OCI-LY7 (cell line): ENCODE data around the gene SLC17A2. TPM values are rescaled to one million over a fixed set of nuclear protein-coding genes. Genes with fewer than 3 reads are reported as not detected.

Experiments used
- BruUV-seq: library from RNA; stranded (reverse); fragments of 400-500 nt; replicated peaks from 2 replicates; lab custom pipeline; 2021; lab: Mats Ljungman, UMichigan
- CTCF ChIA-PET: fragments of 300-600 bp; sonication (Branson Sonifier 250); formaldehyde crosslinking; loops from one replicate; lab custom pipeline; 2022; ENCODE audit warnings: antibody characterized with exemption; ENCODE audit not compliant: unreplicated experiment; lab: Charles Lee
- POLR2A ChIA-PET: fragments of 300-600 bp; sonication (Branson Sonifier 250); formaldehyde crosslinking; loops from one replicate; lab custom pipeline; 2022; ENCODE audit warnings: antibody characterized with exemption; lab: Charles Lee
- DNase-seq: peaks from one replicate; pipeline ENCODE4 v3.0.0-alpha.2; 2015; ENCODE audit warnings: low spot score
- H2AFZ ChIP-seq: fragments of 200-600 bp; sonication (generic), shearing (Covaris generic); 2 replicates; pipeline ENCODE4 v1.6.1; 2014; ENCODE audit warnings: mild to moderate bottlenecking, antibody characterized with exemption, low read length, moderate library complexity
- H3K27ac ChIP-seq: fragments of 200-600 bp; sonication (generic); 2 replicates; pipeline ENCODE4 v1.5.1; 2014; ENCODE audit warnings: mixed run types, low read depth, mild to moderate bottlenecking, moderate library complexity, low read length, inconsistent platforms; ENCODE audit not compliant: poor library complexity, severe bottlenecking
- H3K36me3 ChIP-seq: fragments of 200-600 bp; sonication (generic); 2 replicates; pipeline ENCODE4 v1.6.1; 2014; ENCODE audit warnings: mild to moderate bottlenecking, antibody characterized with exemption, low read length, moderate library complexity, mixed read lengths; ENCODE audit not compliant: insufficient read depth
- H3K4me1 ChIP-seq: fragments of 200-600 bp; sonication (generic); 2 replicates; pipeline ENCODE4 v1.5.1; 2014; ENCODE audit warnings: mild to moderate bottlenecking, low read length; ENCODE audit not compliant: insufficient read depth, poor library complexity, severe bottlenecking
- H3K4me2 ChIP-seq: fragments of 200-600 bp; sonication (generic); 2 replicates; pipeline ENCODE4 v1.6.1; 2014; ENCODE audit warnings: mild to moderate bottlenecking, low read length
- H3K4me3 ChIP-seq: fragments of 200-600 bp; sonication (generic); 2 replicates; pipeline ENCODE4 v1.5.1; 2014; ENCODE audit warnings: mild to moderate bottlenecking, low read depth, low read length; ENCODE audit not compliant: poor library complexity, severe bottlenecking
- H3K79me2 ChIP-seq: fragments of 200-600 bp; sonication (generic); 2 replicates; pipeline ENCODE4 v1.6.1; 2016; ENCODE audit warnings: low read depth, mild to moderate bottlenecking, low read length, moderate library complexity, mixed read lengths; ENCODE audit not compliant: insufficient read depth
- H3K9me2 ChIP-seq: fragments of 200-600 bp; sonication (generic); 2 replicates; pipeline ENCODE4 v1.6.1; 2016; ENCODE audit warnings: mild to moderate bottlenecking, low read length, mixed read lengths; ENCODE audit not compliant: insufficient read depth
- H3K9me3 ChIP-seq: fragments of 200-600 bp; sonication (generic); 2 replicates; pipeline ENCODE4 v1.6.1; 2014; ENCODE audit warnings: mild to moderate bottlenecking, mixed run types, low read length, mixed read lengths
- H4K20me1 ChIP-seq: fragments of 200-600 bp; sonication (generic); 2 replicates; pipeline ENCODE4 v1.6.1; 2014; ENCODE audit warnings: mild to moderate bottlenecking, antibody characterized with exemption, low read length, moderate library complexity, mixed read lengths; ENCODE audit not compliant: insufficient read depth
- CTCF ChIP-seq: fragments of 200-600 bp; sonication (generic); conservative IDR thresholded peaks from 2 replicates; pipeline ENCODE4 v1.5.1; 2014; ENCODE audit warnings: mild to moderate bottlenecking, antibody characterized with exemption, low read length, moderate library complexity, mixed read lengths
- EZH2phosphoT487 ChIP-seq: fragments of 200-600 bp; sonication (generic); IDR thresholded peaks from 2 replicates; pipeline ENCODE4 v1.6.1; 2018; ENCODE audit warnings: low read depth, borderline replicate concordance, mild to moderate bottlenecking, mixed run types, antibody characterized with exemption, low read length, moderate library complexity, mixed read lengths
- intact Hi-C: fragments of 100-400 bp; cut with micrococcal nuclease; formaldehyde crosslinking; loops from one replicate; pipeline ENCODE4 v1.10.0; 2022; ENCODE audit not compliant: unreplicated experiment
- total RNA-seq, 2 experiments: library from RNA; depleted of rRNA in 1 of 2; stranded (reverse); fragments of >200 nt in 1 of 2; shearing (Covaris generic) in 1 of 2; gene quantifications; 2 replicates each; pipeline ENCODE4 v1.2.3, GENCODE V29; 2014 to 2022

SLC17A2 gene
- total RNA-seq, 2 experiments from 2014 or later = not detected

DNA sequence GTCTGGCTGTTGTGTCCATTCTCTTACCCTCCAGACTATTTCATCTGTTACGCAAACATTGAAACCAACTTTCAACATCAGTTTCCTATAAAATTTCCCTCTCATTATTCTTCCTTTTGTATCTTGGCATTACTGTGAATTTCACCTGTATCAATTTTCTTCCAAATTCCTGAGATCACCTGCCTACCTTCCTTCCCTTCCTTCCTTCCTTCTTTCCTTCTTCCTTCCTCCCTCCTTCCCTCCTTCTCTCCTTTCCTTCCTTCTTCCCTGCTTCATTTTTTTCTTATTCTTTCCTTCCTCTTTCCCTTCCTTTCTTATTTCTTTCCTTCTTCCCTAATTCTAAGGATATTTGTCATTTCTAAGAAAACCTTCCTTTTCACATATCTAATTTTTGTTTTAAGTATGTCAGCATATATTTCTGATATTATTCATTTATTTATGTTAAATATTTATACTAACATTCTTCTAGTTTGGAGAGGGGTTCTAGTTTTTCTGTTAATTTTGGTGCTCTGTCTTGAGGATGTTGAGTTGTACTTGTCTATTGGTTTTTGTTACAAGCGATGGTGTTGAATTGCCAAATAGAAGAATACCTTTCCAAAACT, 51.7 kb downstream of the SLC17A2 start:
- Histone ChIP-seq H3K79me2 (no peaks in the 10 kb centered on the region), H3K4me3 (no peak overlapping the region), H3K36me3 (no peaks in the 10 kb centered on the region), H3K27ac (no peak overlapping the region), H3K4me1 (no peaks in the 10 kb centered on the region), H4K20me1 (no peaks in the 10 kb centered on the region), H2AFZ (no peak overlapping the region), H3K9me2 (no peaks in the 10 kb centered on the region), H3K4me2 (no peak overlapping the region), H3K9me3 (no peaks in the 10 kb centered on the region)
- DNase-seq = no peak
- ChIA-PET CTCF (no interaction called here), POLR2A (interaction anchor here (0.7 kb wide), 1 partner anchor 14 kb away, joined by 4 read pairs; no protein-coding TSS in a partner anchor)
- intact Hi-C loops = no loop called here
- TF ChIP-seq CTCF = no peak
- TF ChIP-seq EZH2phosphoT487 = no peak
- BruUV-seq = no TSS peak

- H3K4me1 ChIP-seq = no peaks in the 10 kb centered on the region
- H4K20me1 ChIP-seq = no peaks in the 10 kb centered on the region
- BruUV-seq = no TSS peak
- no peak for DNase-seq
- TF ChIP-seq CTCF (no peak), EZH2phosphoT487 (no peak)
- POLR2A ChIA-PET = no interaction called here
- no peak overlapping the region for H2AFZ ChIP-seq
- H3K4me2 ChIP-seq = no peak overlapping the region
- no peaks in the 10 kb centered on the region for H3K9me3 ChIP-seq
- H3K79me2 ChIP-seq = no peaks in the 10 kb centered on the region
- CTCF ChIA-PET = no interaction called here
- H3K4me3 ChIP-seq = no peak overlapping the region
- H3K9me2 ChIP-seq = no peaks in the 10 kb centered on the region
- intact Hi-C loops = no loop called here
- H3K27ac ChIP-seq = no peak overlapping the region
- no peaks in the 10 kb centered on the region for H3K36me3 ChIP-seq
These were observed 54.4 kb downstream of the SLC17A2 start for GRCh38 chr6:25875926-25876602.

- H3K4me1 ChIP-seq = no peaks in the 10 kb centered on the region
- BruUV-seq = no TSS peak
- H3K27ac ChIP-seq = no peak overlapping the region
- DNase-seq = no peak
- H3K79me2 ChIP-seq = no peaks in the 10 kb centered on the region
- ChIA-PET POLR2A (no interaction called here), CTCF (no interaction called here)
- TF ChIP-seq EZH2phosphoT487 (no peak), CTCF (no peak)
- no peaks in the 10 kb centered on the region for H3K9me3 ChIP-seq
- no peaks in the 10 kb centered on the region for H4K20me1 ChIP-seq
- H3K36me3 ChIP-seq = no peaks in the 10 kb centered on the region
- no peaks in the 10 kb centered on the region for H3K9me2 ChIP-seq
- H3K4me2 ChIP-seq = no peak overlapping the region
- no peak overlapping the region for H2AFZ ChIP-seq
- no peak overlapping the region for H3K4me3 ChIP-seq
- intact Hi-C loops = no loop called here
These were observed 55.0 kb downstream of the SLC17A2 start for GRCh38 chr6:25875563-25875905.
